Ovary (tissue), 3 donors: ENCODE data around the gene ZNF296.

ENCODE experiments used
- EP300 ChIP-seq: sonication (generic); formaldehyde crosslinking; IDR thresholded peaks from one replicate; pipeline ENCODE4 v1.6.1; 2017; ENCODE audit warnings: antibody characterized with exemption
- POLR2A ChIP-seq: fragments of 450-650 bp; IDR thresholded peaks from one replicate; pipeline ENCODE4 v1.6.1; 2017; ENCODE audit warnings: antibody characterized with exemption, mild to moderate bottlenecking, moderate library complexity
- TF ChIP-seq, protein P1 (sequence below), 3 donors: fragments of 450-650 bp in 2 of 3; fragments of 200-600 bp in 1 of 3; IDR thresholded peaks; one replicate each; pipeline versions ENCODE4 v1.5.1 to v1.8.0; 2016 to 2022; ENCODE audit warnings: antibody characterized with exemption in 3 of 3, mild to moderate bottlenecking in 1 of 3
- donor health status: DM: no; HTN: no; CAD: no.

DNA sequence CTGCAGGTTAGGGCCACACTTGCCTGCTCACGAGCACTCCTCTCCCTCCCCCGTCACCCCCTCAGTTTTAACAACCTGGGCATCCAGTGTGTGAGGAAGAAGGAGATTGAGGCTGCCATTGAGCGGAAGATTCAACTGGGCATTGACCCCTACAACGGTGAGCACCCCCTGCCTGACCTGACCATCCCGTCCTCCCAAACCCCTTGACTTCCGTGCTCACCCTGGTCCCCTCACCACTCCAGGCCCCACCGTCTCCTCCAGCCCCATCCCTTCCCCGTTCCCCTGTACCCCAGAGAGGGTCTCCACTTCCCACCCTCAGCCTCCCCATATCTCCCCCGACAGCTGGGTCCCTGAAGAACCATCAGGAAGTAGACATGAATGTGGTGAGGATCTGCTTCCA, 51.0 kb downstream of the ZNF296 start:
- TF ChIP-seq, protein P1, sequence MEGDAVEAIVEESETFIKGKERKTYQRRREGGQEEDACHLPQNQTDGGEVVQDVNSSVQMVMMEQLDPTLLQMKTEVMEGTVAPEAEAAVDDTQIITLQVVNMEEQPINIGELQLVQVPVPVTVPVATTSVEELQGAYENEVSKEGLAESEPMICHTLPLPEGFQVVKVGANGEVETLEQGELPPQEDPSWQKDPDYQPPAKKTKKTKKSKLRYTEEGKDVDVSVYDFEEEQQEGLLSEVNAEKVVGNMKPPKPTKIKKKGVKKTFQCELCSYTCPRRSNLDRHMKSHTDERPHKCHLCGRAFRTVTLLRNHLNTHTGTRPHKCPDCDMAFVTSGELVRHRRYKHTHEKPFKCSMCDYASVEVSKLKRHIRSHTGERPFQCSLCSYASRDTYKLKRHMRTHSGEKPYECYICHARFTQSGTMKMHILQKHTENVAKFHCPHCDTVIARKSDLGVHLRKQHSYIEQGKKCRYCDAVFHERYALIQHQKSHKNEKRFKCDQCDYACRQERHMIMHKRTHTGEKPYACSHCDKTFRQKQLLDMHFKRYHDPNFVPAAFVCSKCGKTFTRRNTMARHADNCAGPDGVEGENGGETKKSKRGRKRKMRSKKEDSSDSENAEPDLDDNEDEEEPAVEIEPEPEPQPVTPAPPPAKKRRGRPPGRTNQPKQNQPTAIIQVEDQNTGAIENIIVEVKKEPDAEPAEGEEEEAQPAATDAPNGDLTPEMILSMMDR (IDR thresholded peaks at IDR 0.05) = no peak
- TF ChIP-seq POLR2A (no peak), EP300 (no peak)
